Measurements from ENCODE around the gene GPC6.

GPC6 gene

GRCh38 chr13:93534181-93534700 lies 307.6 kb downstream of the GPC6 start:
- Histone ChIP-seq H3K9ac (ENCODE audit: low read length) (peak overlapping the region; percentile 46), H3K23ac (ENCODE audit: low read length in 2 of 2) (no peak overlapping the region), H3K79me1 (replicated peaks; ENCODE audit: low read length, poor library complexity, severe bottlenecking) (peaks cover 2% of the 10 kb centered on the region), H4K91ac (ENCODE audit: low read length) (no peak overlapping the region), H2BK12ac (ENCODE audit: low read length in 2 of 2) (no peak overlapping the region), H4K8ac (ENCODE audit: low read length) (no peak overlapping the region), H3K27me3 (ENCODE audit: control insufficient read depth in 1 of 2, insufficient read depth in 1 of 2, low read length in 2 of 2) (no peaks in the 10 kb centered on the region), H2BK15ac (ENCODE audit: low read depth, poor library complexity, severe bottlenecking) (no peak overlapping the region), H2AFZ (ENCODE audit: low read depth, low read length) (no peak overlapping the region), H2AK5ac (ENCODE audit: low read length, severe bottlenecking) (no peak overlapping the region), H3K36me3 (ENCODE audit: control insufficient read depth in 1 of 2, insufficient read depth in 2 of 2, low read depth in 1 of 2, low read length in 2 of 2) (no peaks in the 10 kb centered on the region), H2BK120ac (ENCODE audit: low read depth, low read length) (no peak overlapping the region), H3K4ac (ENCODE audit: low read depth in 1 of 2, low read length in 2 of 2) (no peak overlapping the region), H3K4me2 (ENCODE audit: low read length, poor library complexity, severe bottlenecking) (no peak overlapping the region), H3K4me3 (ENCODE audit: insufficient read depth in 1 of 2, low read depth in 1 of 2, low read length in 2 of 2) (peak overlapping the region in 1 of 2 experiments; percentile 55), H3K9me3 (ENCODE audit: control insufficient read depth, low read length) (no peaks in the 10 kb centered on the region), H3K18ac (ENCODE audit: low read depth in 1 of 2, low read length in 2 of 2) (peak overlapping the region in 1 of 2 experiments; percentile 75), H2BK5ac (ENCODE audit: low read depth, low read length, poor library complexity, severe bottlenecking) (no peak overlapping the region), H3K27ac (ENCODE audit: low read length, poor library complexity, severe bottlenecking) (no peak overlapping the region), H3K14ac (ENCODE audit: low read length in 2 of 2) (no peak overlapping the region), H3K4me1 (ENCODE audit: control insufficient read depth, insufficient read depth, low read depth, low read length) (no peaks in the 10 kb centered on the region)
- 51% methylated on average over 3 of the region's 6 CpGs for WGBS
- DNase-seq, result peak; percentile 56

- H3K4ac ChIP-seq (ENCODE audit: low read depth in 1 of 2, low read length in 2 of 2), result no peak overlapping the region
- no peaks in the 10 kb centered on the region for H3K27me3 ChIP-seq (ENCODE audit: control insufficient read depth in 1 of 2, insufficient read depth in 1 of 2, low read length in 2 of 2)
- H3K9ac ChIP-seq (ENCODE audit: low read length), result peak overlapping the region; percentile 34
- no peak overlapping the region for H3K27ac ChIP-seq (ENCODE audit: low read length, poor library complexity, severe bottlenecking)
- H2BK120ac ChIP-seq (ENCODE audit: low read depth, low read length), result no peak overlapping the region
- peaks cover 4% of the 10 kb centered on the region for H3K79me1 ChIP-seq (replicated peaks; ENCODE audit: low read length, poor library complexity, severe bottlenecking)
- no peak overlapping the region for H3K18ac ChIP-seq (ENCODE audit: low read depth in 1 of 2, low read length in 2 of 2)
- H2AK5ac ChIP-seq (ENCODE audit: low read length, severe bottlenecking), result no peak overlapping the region
- no peak overlapping the region for H2BK5ac ChIP-seq (ENCODE audit: low read depth, low read length, poor library complexity, severe bottlenecking)
- no peak overlapping the region for H2BK12ac ChIP-seq (ENCODE audit: low read length in 2 of 2)
- H3K14ac ChIP-seq (ENCODE audit: low read length in 2 of 2), result no peak overlapping the region
- H3K4me1 ChIP-seq (ENCODE audit: control insufficient read depth, insufficient read depth, low read depth, low read length), result no peaks in the 10 kb centered on the region
- no peak overlapping the region for H4K8ac ChIP-seq (ENCODE audit: low read length)
- H3K4me2 ChIP-seq (ENCODE audit: low read length, poor library complexity, severe bottlenecking), result no peak overlapping the region
- H3K36me3 ChIP-seq (ENCODE audit: control insufficient read depth in 1 of 2, insufficient read depth in 2 of 2, low read depth in 1 of 2, low read length in 2 of 2), result no peaks in the 10 kb centered on the region
- WGBS, result 100% methylated on average over 1 of the region's 1 CpG
- no peak overlapping the region for H4K91ac ChIP-seq (ENCODE audit: low read length)
- H3K9me3 ChIP-seq (ENCODE audit: control insufficient read depth, low read length), result no peaks in the 10 kb centered on the region
- no peak overlapping the region for H2AFZ ChIP-seq (ENCODE audit: low read depth, low read length)
- H3K23ac ChIP-seq (ENCODE audit: low read length in 2 of 2), result no peak overlapping the region
- H2BK15ac ChIP-seq (ENCODE audit: low read depth, poor library complexity, severe bottlenecking), result no peak overlapping the region
- H3K4me3 ChIP-seq (ENCODE audit: insufficient read depth in 1 of 2, low read depth in 1 of 2, low read length in 2 of 2), result no peak overlapping the region
- peak; percentile 70 for DNase-seq
Measured at GRCh38 chr13:93535251-93535650, 308.6 kb downstream of the GPC6 start.

GRCh38 chr13:93539914-93540313 lies 313.3 kb downstream of the GPC6 start:
- H3K4ac ChIP-seq (ENCODE audit: low read depth in 1 of 2, low read length in 2 of 2), result no peak overlapping the region
- no peak overlapping the region for H2BK12ac ChIP-seq (ENCODE audit: low read length in 2 of 2)
- H4K91ac ChIP-seq (ENCODE audit: low read length), result no peak overlapping the region
- H2BK120ac ChIP-seq (ENCODE audit: low read depth, low read length), result no peak overlapping the region
- H3K4me3 ChIP-seq (ENCODE audit: insufficient read depth in 1 of 2, low read depth in 1 of 2, low read length in 2 of 2), result no peak overlapping the region
- 83% methylated on average over 5 of the region's 6 CpGs for WGBS
- H2BK15ac ChIP-seq (ENCODE audit: low read depth, poor library complexity, severe bottlenecking), result no peak overlapping the region
- H4K8ac ChIP-seq (ENCODE audit: low read length), result no peak overlapping the region
- no peaks in the 10 kb centered on the region for H3K36me3 ChIP-seq (ENCODE audit: control insufficient read depth in 1 of 2, insufficient read depth in 2 of 2, low read depth in 1 of 2, low read length in 2 of 2)
- H3K4me2 ChIP-seq (ENCODE audit: low read length, poor library complexity, severe bottlenecking), result no peak overlapping the region
- no peak for DNase-seq
- H3K23ac ChIP-seq (ENCODE audit: low read length in 2 of 2), result no peak overlapping the region
- no peak overlapping the region for H3K18ac ChIP-seq (ENCODE audit: low read depth in 1 of 2, low read length in 2 of 2)
- H2AFZ ChIP-seq (ENCODE audit: low read depth, low read length), result no peak overlapping the region
- peaks cover 2% of the 10 kb centered on the region for H3K79me1 ChIP-seq (replicated peaks; ENCODE audit: low read length, poor library complexity, severe bottlenecking)
- H3K14ac ChIP-seq (ENCODE audit: low read length in 2 of 2), result no peak overlapping the region
- H3K4me1 ChIP-seq (ENCODE audit: control insufficient read depth, insufficient read depth, low read depth, low read length), result no peaks in the 10 kb centered on the region
- H3K27me3 ChIP-seq (ENCODE audit: control insufficient read depth in 1 of 2, insufficient read depth in 1 of 2, low read length in 2 of 2), result no peaks in the 10 kb centered on the region
- H3K9ac ChIP-seq (ENCODE audit: low read length), result no peak overlapping the region
- H2BK5ac ChIP-seq (ENCODE audit: low read depth, low read length, poor library complexity, severe bottlenecking), result no peak overlapping the region
- H3K27ac ChIP-seq (ENCODE audit: low read length, poor library complexity, severe bottlenecking), result no peak overlapping the region
- no peak overlapping the region for H2AK5ac ChIP-seq (ENCODE audit: low read length, severe bottlenecking)
- no peaks in the 10 kb centered on the region for H3K9me3 ChIP-seq (ENCODE audit: control insufficient read depth, low read length)

- no peak overlapping the region for H2BK15ac ChIP-seq (ENCODE audit: low read depth, poor library complexity, severe bottlenecking)
- H2BK120ac ChIP-seq (ENCODE audit: low read depth, low read length), result no peak overlapping the region
- H2BK5ac ChIP-seq (ENCODE audit: low read depth, low read length, poor library complexity, severe bottlenecking), result no peak overlapping the region
- no peak overlapping the region for H2AK5ac ChIP-seq (ENCODE audit: low read length, severe bottlenecking)
- no peaks in the 10 kb centered on the region for H3K27me3 ChIP-seq (ENCODE audit: control insufficient read depth in 1 of 2, insufficient read depth in 1 of 2, low read length in 2 of 2)
- H3K27ac ChIP-seq (ENCODE audit: low read length, poor library complexity, severe bottlenecking), result no peak overlapping the region
- no peak overlapping the region for H2AFZ ChIP-seq (ENCODE audit: low read depth, low read length)
- no peak overlapping the region for H3K14ac ChIP-seq (ENCODE audit: low read length in 2 of 2)
- H3K4me2 ChIP-seq (ENCODE audit: low read length, poor library complexity, severe bottlenecking), result no peak overlapping the region
- no peak overlapping the region for H4K91ac ChIP-seq (ENCODE audit: low read length)
- no peak overlapping the region for H3K18ac ChIP-seq (ENCODE audit: low read depth in 1 of 2, low read length in 2 of 2)
- peaks cover 3% of the 10 kb centered on the region for H3K4me1 ChIP-seq (ENCODE audit: control insufficient read depth, insufficient read depth, low read depth, low read length)
- H3K4ac ChIP-seq (ENCODE audit: low read depth in 1 of 2, low read length in 2 of 2), result no peak overlapping the region
- H3K4me3 ChIP-seq (ENCODE audit: insufficient read depth in 1 of 2, low read depth in 1 of 2, low read length in 2 of 2), result no peak overlapping the region
- no peaks in the 10 kb centered on the region for H3K79me1 ChIP-seq (replicated peaks; ENCODE audit: low read length, poor library complexity, severe bottlenecking)
- H3K36me3 ChIP-seq (ENCODE audit: control insufficient read depth in 1 of 2, insufficient read depth in 2 of 2, low read depth in 1 of 2, low read length in 2 of 2), result no peaks in the 10 kb centered on the region
- no peaks in the 10 kb centered on the region for H3K9me3 ChIP-seq (ENCODE audit: control insufficient read depth, low read length)
- H3K9ac ChIP-seq (ENCODE audit: low read length), result no peak overlapping the region
- no peak overlapping the region for H2BK12ac ChIP-seq (ENCODE audit: low read length in 2 of 2)
- DNase-seq, result peak; percentile 32
- no peak overlapping the region for H3K23ac ChIP-seq (ENCODE audit: low read length in 2 of 2)
- H4K8ac ChIP-seq (ENCODE audit: low read length), result no peak overlapping the region
Measured at GRCh38 chr13:93547886-93548285, 321.3 kb downstream of the GPC6 start.

All from mesenchymal stem cell (in vitro differentiated cells and primary cell).